H1 (cell line): Measurements from ENCODE around the gene PSMA5. TPM values are rescaled to one million over a fixed set of nuclear protein-coding genes. Genes with fewer than 3 reads are reported as not detected.

Experiments
- BCL11A ChIP-seq, 2 experiments: IDR thresholded peaks; one replicate each; pipeline ENCODE4 v1.6.1; 2011; ENCODE audit warnings: low read depth in 2 of 2, low read length in 2 of 2, mild to moderate bottlenecking in 2 of 2
- EZH2 ChIP-seq: fragments of 200-600 bp; sonication (generic); IDR thresholded peaks from 2 replicates; pipeline ENCODE4 v1.7.1; 2012; ENCODE audit warnings: low read depth, mild to moderate bottlenecking, moderate library complexity, low read length, inconsistent platforms; ENCODE audit not compliant: severe bottlenecking
- JUND ChIP-seq: IDR thresholded peaks from 2 replicates; pipeline ENCODE4 v1.6.1; 2011; ENCODE audit warnings: mild to moderate bottlenecking, improper control_type of control experiment, low read length
- RNF2 ChIP-seq: fragments of 200-900, 300-1000 bp; sonication (generic); IDR thresholded peaks from 2 replicates; pipeline ENCODE4 v1.7.1; 2016; ENCODE audit warnings: borderline replicate concordance, low read depth, mild to moderate bottlenecking, antibody characterized with exemption, low read length; ENCODE audit not compliant: poor library complexity, severe bottlenecking; ENCODE audit errors: missing control alignments
- SP4 ChIP-seq: IDR thresholded peaks from 2 replicates; pipeline ENCODE4 v1.6.1; 2012; ENCODE audit warnings: low read length, inconsistent platforms
- TCF12 ChIP-seq: IDR thresholded peaks from 2 replicates; pipeline ENCODE4 v1.6.1; 2011; ENCODE audit warnings: low read depth, mild to moderate bottlenecking, low read length
- polyA plus RNA-seq, 7 experiments: library from polyadenylated mRNA; depleted of rRNA in 3 of 7; stranded (reverse) in 5 of 7; unstranded in 2 of 7; fragments of >200 nt in 5 of 7; fragments of 200-250 nt in 2 of 7; gene quantifications; 1 replicate in 5 of 7; 2 replicates in 1 of 7; 4 replicates in 1 of 7; pipeline versions ENCODE4 v1.2.1 to v1.2.3, GENCODE V29; 2011 to 2013; ENCODE audit warnings: missing spikeins in 2 of 7, mixed read lengths in 2 of 7
- total RNA-seq: library from RNA; stranded (reverse); fragmentation: NEBNext Ultra II Directional; extraction: Animal tissue kit (Norgen Biotek cat#: 25700); gene quantifications from 2 replicates; pipeline ENCODE4 v1.2.1, GENCODE V29; 2021

PSMA5 gene
- total and polyA plus RNA-seq, 2 of the 8 experiments (the other 6 are each of a cell fraction or from before 2014, with no cell fraction given) = 140 to 166 TPM

- TF ChIP-seq RNF2 = no peak
- TF ChIP-seq BCL11A (IDR thresholded peaks at IDR 0.05; ENCODE audit: low read depth in 2 of 2, low read length in 2 of 2) = no peak
- TF ChIP-seq SP4 = no peak
- no peak for TF ChIP-seq TCF12
- TF ChIP-seq JUND = no peak
- TF ChIP-seq EZH2 = no peak
Measured at GRCh38 chr1:109392788-109393616, 33.2 kb downstream of the PSMA5 start (continued).
